ENCODE data around the gene CLVS2.

Gene CLVS2

DNA sequence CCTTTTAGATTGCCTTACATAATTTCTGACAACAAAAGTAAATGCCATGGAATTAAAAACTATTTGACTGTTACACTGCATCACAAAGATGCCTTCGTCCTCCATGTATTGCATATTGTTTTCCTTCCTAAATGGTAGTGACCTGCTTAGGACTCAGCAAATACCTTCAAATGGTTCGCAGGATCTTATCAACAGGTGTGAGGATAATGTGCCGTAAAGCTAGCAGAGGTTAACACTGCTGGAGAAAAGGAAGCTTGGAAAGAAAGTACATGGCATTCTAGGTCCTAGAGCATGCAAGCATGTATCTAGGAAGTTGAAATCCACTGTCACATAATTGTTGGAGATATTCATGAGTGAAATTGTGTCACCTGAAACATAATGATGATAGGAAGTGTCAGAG is 5.5 kb downstream of the CLVS2 start:
- H3K4me3 Mint-ChIP-seq = no peak overlapping the region
- no peak overlapping the region for H3K27ac Mint-ChIP-seq
- H3K36me3 Mint-ChIP-seq = peaks cover 1% of the 10 kb centered on the region
- no peak for DNase-seq
- CTCF ChIA-PET = no interaction called here
- H3K27me3 Mint-ChIP-seq = peaks cover 15% of the 10 kb centered on the region
- H3K4me1 Mint-ChIP-seq = no peaks in the 10 kb centered on the region
- no peaks in the 10 kb centered on the region for H3K9me3 Mint-ChIP-seq

GRCh38 chr6:123007885-123008284 is 11.8 kb downstream of the CLVS2 start:
- Mint-ChIP-seq H3K27me3 (no peaks in the 10 kb centered on the region), H3K36me3 (no peaks in the 10 kb centered on the region), H3K4me3 (no peak overlapping the region), H3K4me1 (no peaks in the 10 kb centered on the region), H3K27ac (no peak overlapping the region), H3K9me3 (no peaks in the 10 kb centered on the region)
- CTCF ChIA-PET = no interaction called here
- DNase-seq = no peak

GRCh38 chr6:123009059-123009458 is 13.0 kb downstream of the CLVS2 start:
- no peaks in the 10 kb centered on the region for H3K9me3 Mint-ChIP-seq
- H3K4me1 Mint-ChIP-seq = no peaks in the 10 kb centered on the region
- CTCF ChIA-PET = no interaction called here
- no peak for DNase-seq
- H3K36me3 Mint-ChIP-seq = no peaks in the 10 kb centered on the region
- no peak overlapping the region for H3K4me3 Mint-ChIP-seq
- H3K27me3 Mint-ChIP-seq = no peaks in the 10 kb centered on the region
- H3K27ac Mint-ChIP-seq = no peak overlapping the region

GRCh38 chr6:123014835-123015234 is 18.8 kb downstream of the CLVS2 start:
- Mint-ChIP-seq H3K4me3 (no peak overlapping the region), H3K36me3 (no peaks in the 10 kb centered on the region), H3K27ac (no peak overlapping the region), H3K9me3 (no peaks in the 10 kb centered on the region), H3K4me1 (no peaks in the 10 kb centered on the region), H3K27me3 (no peaks in the 10 kb centered on the region)
- CTCF ChIA-PET = no interaction called here
- DNase-seq = no peak

- Mint-ChIP-seq H3K36me3 (no peaks in the 10 kb centered on the region), H3K4me3 (no peak overlapping the region), H3K9me3 (no peaks in the 10 kb centered on the region), H3K27ac (no peak overlapping the region), H3K4me1 (no peaks in the 10 kb centered on the region), H3K27me3 (no peaks in the 10 kb centered on the region)
- no peak for DNase-seq
- CTCF ChIA-PET = interaction anchor here (0.5 kb wide), 1 partner anchor 16 kb away, joined by 3 read pairs; no protein-coding TSS in a partner anchor
These were observed 20.5 kb downstream of the CLVS2 start for GRCh38 chr6:123016431-123017103.

DNA sequence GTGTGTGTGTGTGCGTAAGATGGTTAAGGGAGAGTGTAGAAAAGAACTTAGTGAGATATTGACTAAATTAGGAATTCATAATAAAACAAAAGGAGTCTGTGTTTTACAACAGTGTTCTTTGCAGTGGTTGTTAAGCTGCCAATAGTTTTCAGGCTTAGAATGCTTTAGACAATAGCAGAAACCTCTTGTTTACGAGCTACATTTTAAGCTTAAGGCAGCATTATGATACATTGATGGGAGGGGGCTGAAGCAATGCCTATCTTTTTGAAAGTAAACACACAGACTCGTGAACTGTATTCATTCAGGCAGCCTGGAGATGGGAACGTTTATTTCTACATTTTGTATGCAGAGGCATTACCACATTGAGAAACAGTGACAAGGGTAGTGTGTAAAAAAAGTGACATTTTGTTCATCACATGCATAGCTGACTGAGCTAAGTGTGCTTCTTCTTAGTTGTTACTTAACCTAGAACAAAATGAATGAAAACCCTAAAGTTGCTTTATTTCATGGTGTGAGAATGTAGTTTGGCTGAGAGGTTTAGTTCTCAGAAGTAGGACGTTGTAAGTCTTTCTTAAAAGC is 21.2 kb downstream of the CLVS2 start:
- no peaks in the 10 kb centered on the region for H3K36me3 Mint-ChIP-seq
- no peak overlapping the region for H3K27ac Mint-ChIP-seq
- no peak for DNase-seq
- no peaks in the 10 kb centered on the region for H3K4me1 Mint-ChIP-seq
- no peaks in the 10 kb centered on the region for H3K9me3 Mint-ChIP-seq
- CTCF ChIA-PET = interaction anchor here (0.5 kb wide), 1 partner anchor 17 kb away, joined by 3 read pairs; no protein-coding TSS in a partner anchor
- H3K27me3 Mint-ChIP-seq = no peaks in the 10 kb centered on the region
- no peak overlapping the region for H3K4me3 Mint-ChIP-seq

- Mint-ChIP-seq H3K9me3 (no peaks in the 10 kb centered on the region), H3K36me3 (no peaks in the 10 kb centered on the region), H3K4me1 (no peaks in the 10 kb centered on the region), H3K27me3 (no peaks in the 10 kb centered on the region), H3K4me3 (no peak overlapping the region), H3K27ac (no peak overlapping the region)
- CTCF ChIA-PET = no interaction called here
- no peak for DNase-seq
These were observed 26.9 kb downstream of the CLVS2 start for GRCh38 chr6:123022975-123023374.

GRCh38 chr6:123024976-123025375 is 28.9 kb downstream of the CLVS2 start:
- Mint-ChIP-seq H3K27ac (no peak overlapping the region), H3K4me3 (no peak overlapping the region), H3K4me1 (no peaks in the 10 kb centered on the region), H3K9me3 (no peaks in the 10 kb centered on the region), H3K27me3 (no peaks in the 10 kb centered on the region), H3K36me3 (no peaks in the 10 kb centered on the region)
- CTCF ChIA-PET = no interaction called here
- DNase-seq = no peak

- CTCF ChIA-PET = no interaction called here
- H3K4me1 Mint-ChIP-seq = no peaks in the 10 kb centered on the region
- no peaks in the 10 kb centered on the region for H3K9me3 Mint-ChIP-seq
- no peak overlapping the region for H3K4me3 Mint-ChIP-seq
- H3K36me3 Mint-ChIP-seq = no peaks in the 10 kb centered on the region
- no peak overlapping the region for H3K27ac Mint-ChIP-seq
- no peak for DNase-seq
- H3K27me3 Mint-ChIP-seq = no peaks in the 10 kb centered on the region
These were observed 31.4 kb downstream of the CLVS2 start for GRCh38 chr6:123027408-123027807.

DNA sequence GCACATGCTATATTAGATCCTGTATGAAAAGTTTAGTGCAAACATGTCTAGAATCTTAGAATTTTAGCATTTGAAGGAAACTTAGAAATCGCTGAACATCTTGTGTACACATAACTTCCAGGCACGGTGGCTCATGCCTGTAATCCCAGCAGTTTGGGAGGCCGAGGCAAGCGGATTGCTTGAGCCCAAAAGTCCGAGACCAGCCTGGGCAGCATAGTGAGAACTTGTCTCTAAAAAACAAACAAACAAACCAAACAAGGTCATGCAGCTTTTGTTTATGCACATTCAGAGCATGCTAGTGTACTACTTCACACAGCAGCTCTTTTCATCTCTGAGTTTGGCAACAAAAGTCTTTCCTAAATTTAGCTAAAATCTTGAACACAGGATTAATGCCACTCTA is 32.2 kb downstream of the CLVS2 start:
- Mint-ChIP-seq H3K4me1 (no peaks in the 10 kb centered on the region), H3K4me3 (no peak overlapping the region), H3K27me3 (no peaks in the 10 kb centered on the region), H3K9me3 (no peaks in the 10 kb centered on the region), H3K36me3 (no peaks in the 10 kb centered on the region), H3K27ac (no peak overlapping the region)
- CTCF ChIA-PET = no interaction called here
- no peak for DNase-seq

DNA sequence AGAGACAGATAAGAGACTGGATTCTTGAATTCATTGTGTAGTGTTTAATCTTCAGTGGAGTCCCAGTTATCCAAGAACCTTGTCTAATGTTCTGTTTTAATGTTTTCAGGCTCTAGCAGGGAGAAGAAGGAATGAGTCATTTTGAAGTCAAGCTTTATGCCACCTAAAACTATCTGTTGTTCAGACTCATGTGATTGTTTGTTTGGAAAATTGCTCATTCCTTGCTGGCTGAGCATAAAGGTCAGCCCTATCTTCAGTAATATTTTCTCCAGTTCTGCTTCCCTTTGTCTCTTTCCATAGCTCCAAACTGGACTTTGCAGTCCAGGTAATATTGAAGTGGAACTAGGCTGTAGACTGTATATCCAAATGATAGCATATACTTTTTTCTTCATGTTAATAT is 34.2 kb downstream of the CLVS2 start:
- Mint-ChIP-seq H3K9me3 (no peaks in the 10 kb centered on the region), H3K4me1 (no peaks in the 10 kb centered on the region), H3K27ac (no peak overlapping the region), H3K4me3 (no peak overlapping the region), H3K27me3 (no peaks in the 10 kb centered on the region), H3K36me3 (no peaks in the 10 kb centered on the region)
- CTCF ChIA-PET = interaction anchor here (1.1 kb wide), 1 partner anchor 9 kb away, joined by 3 read pairs; no protein-coding TSS in a partner anchor
- DNase-seq = no peak

GRCh38 chr6:123036648-123037047 is 40.6 kb downstream of the CLVS2 start:
- no peak overlapping the region for H3K4me3 Mint-ChIP-seq
- H3K27ac Mint-ChIP-seq = no peak overlapping the region
- H3K9me3 Mint-ChIP-seq = no peaks in the 10 kb centered on the region
- DNase-seq = no peak
- H3K4me1 Mint-ChIP-seq = no peaks in the 10 kb centered on the region
- H3K36me3 Mint-ChIP-seq = no peaks in the 10 kb centered on the region
- CTCF ChIA-PET = no interaction called here
- H3K27me3 Mint-ChIP-seq = no peaks in the 10 kb centered on the region

DNA sequence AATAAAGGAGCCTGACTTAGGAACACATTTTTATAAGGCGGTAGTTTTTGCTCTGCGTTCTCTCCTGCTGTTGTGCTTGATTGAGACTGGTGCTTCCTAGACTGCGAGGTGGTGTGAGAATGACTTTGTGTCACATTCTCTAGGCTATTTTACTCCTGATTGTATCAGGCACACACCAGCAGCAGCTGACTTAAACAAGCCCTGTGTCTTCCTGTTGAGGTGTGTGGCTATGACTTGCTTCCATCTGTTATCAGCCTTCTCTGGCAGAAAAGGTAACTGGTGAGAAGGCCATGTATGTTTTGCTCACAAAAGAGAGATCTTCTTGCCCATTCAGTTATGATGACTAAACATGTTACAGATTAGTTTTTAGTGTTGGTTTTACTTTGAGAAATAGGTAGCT is 43.4 kb downstream of the CLVS2 start:
- no peak for DNase-seq
- Mint-ChIP-seq H3K4me3 (no peak overlapping the region), H3K4me1 (no peaks in the 10 kb centered on the region), H3K36me3 (no peaks in the 10 kb centered on the region), H3K27ac (no peak overlapping the region), H3K27me3 (no peaks in the 10 kb centered on the region), H3K9me3 (no peaks in the 10 kb centered on the region)
- CTCF ChIA-PET = interaction anchor here (1.4 kb wide), 1 partner anchor 9 kb away, joined by 3 read pairs; no protein-coding TSS in a partner anchor

- DNase-seq = no peak
- no peak overlapping the region for H3K4me3 Mint-ChIP-seq
- H3K27me3 Mint-ChIP-seq = no peaks in the 10 kb centered on the region
- no peaks in the 10 kb centered on the region for H3K9me3 Mint-ChIP-seq
- H3K36me3 Mint-ChIP-seq = no peaks in the 10 kb centered on the region
- CTCF ChIA-PET = no interaction called here
- H3K27ac Mint-ChIP-seq = no peak overlapping the region
- H3K4me1 Mint-ChIP-seq = no peaks in the 10 kb centered on the region
These were observed 46.4 kb downstream of the CLVS2 start for GRCh38 chr6:123042401-123042800.

- Mint-ChIP-seq H3K27ac (no peak overlapping the region), H3K9me3 (no peaks in the 10 kb centered on the region)
These were observed 48.4 kb downstream of the CLVS2 start for GRCh38 chr6:123044341-123044860.

More at GRCh38 chr6:123044341-123044860, 48.4 kb downstream of the CLVS2 start:
- no peak for DNase-seq
- Mint-ChIP-seq H3K27me3 (no peaks in the 10 kb centered on the region), H3K36me3 (no peaks in the 10 kb centered on the region), H3K4me3 (no peak overlapping the region), H3K4me1 (no peaks in the 10 kb centered on the region)
- CTCF ChIA-PET = no interaction called here
